ENCODE measurements around the gene STON2.

DNA sequence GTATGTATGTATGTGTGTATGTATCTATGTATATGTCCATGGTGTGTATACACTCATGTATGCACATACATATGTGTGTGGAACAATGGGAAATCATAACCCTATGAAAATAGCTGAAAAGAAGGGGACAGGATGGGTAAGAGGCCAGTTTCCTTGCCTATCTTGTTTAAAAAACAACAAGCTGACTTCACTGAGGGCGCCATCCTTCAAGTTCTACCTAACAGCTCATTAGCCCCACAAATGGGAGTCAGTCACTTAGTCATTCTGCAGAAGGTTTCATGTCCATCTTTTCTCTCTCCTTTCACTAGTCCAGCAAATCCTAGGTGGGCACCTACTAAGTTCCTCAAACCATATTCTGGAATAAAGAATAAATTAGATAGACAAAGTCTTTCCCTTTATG is 14.7 kb downstream of the STON2 start:
- TF ChIP-seq, protein P1, sequence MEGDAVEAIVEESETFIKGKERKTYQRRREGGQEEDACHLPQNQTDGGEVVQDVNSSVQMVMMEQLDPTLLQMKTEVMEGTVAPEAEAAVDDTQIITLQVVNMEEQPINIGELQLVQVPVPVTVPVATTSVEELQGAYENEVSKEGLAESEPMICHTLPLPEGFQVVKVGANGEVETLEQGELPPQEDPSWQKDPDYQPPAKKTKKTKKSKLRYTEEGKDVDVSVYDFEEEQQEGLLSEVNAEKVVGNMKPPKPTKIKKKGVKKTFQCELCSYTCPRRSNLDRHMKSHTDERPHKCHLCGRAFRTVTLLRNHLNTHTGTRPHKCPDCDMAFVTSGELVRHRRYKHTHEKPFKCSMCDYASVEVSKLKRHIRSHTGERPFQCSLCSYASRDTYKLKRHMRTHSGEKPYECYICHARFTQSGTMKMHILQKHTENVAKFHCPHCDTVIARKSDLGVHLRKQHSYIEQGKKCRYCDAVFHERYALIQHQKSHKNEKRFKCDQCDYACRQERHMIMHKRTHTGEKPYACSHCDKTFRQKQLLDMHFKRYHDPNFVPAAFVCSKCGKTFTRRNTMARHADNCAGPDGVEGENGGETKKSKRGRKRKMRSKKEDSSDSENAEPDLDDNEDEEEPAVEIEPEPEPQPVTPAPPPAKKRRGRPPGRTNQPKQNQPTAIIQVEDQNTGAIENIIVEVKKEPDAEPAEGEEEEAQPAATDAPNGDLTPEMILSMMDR (IDR thresholded peaks at IDR 0.05), result no peak
- no peak for TF ChIP-seq POLR2A (IDR thresholded peaks at IDR 0.05)

All from uterus (tissue), 2 donors.